WTC11 (cell line): Measurements from ENCODE around the gene NUP85. TPM values are rescaled to one million over a fixed set of nuclear protein-coding genes. Genes with fewer than 3 reads are reported as not detected.

Experiments used
- ATAC-seq: fragments of 200-7000 bp; cut with Tn5 transposase; 2 replicates; pipeline ENCODE4 v1.10.0; 2021; ENCODE audit warnings: mild to moderate bottlenecking, moderate library complexity
- CTCF ChIA-PET: fragments of 300-600 bp; sonication (Branson Sonifier 250); formaldehyde crosslinking; loops from one replicate; lab custom pipeline; 2021; ENCODE audit warnings: antibody characterized with exemption; lab: Charles Lee
- POLR2A ChIA-PET: fragments of 350-600 bp; sonication (Branson Sonifier 250); formaldehyde crosslinking; loops from one replicate; lab custom pipeline; 2021; ENCODE audit warnings: antibody characterized with exemption; lab: Charles Lee
- DNase-seq: peaks from one replicate; pipeline ENCODE4 v3.0.0; 2021; ENCODE audit warnings: low spot score
- H3K27ac Mint-ChIP-seq: 2 replicates; pipeline ENCODE4 v1.8.0; 2021; ENCODE audit warnings: mixed read lengths
- H3K27me3 Mint-ChIP-seq: 2 replicates; pipeline ENCODE4 v1.8.0; 2021; ENCODE audit warnings: low read depth, mild to moderate bottlenecking, moderate library complexity, mixed read lengths
- H3K36me3 Mint-ChIP-seq: 2 replicates; pipeline ENCODE4 v1.8.0; 2021; ENCODE audit warnings: mixed read lengths
- H3K4me1 Mint-ChIP-seq: 2 replicates; pipeline ENCODE4 v1.8.0; 2022; ENCODE audit warnings: mixed read lengths
- H3K4me3 Mint-ChIP-seq: 2 replicates; pipeline ENCODE4 v1.8.0; 2021; ENCODE audit warnings: mild to moderate bottlenecking, moderate library complexity, mixed read lengths
- H3K9me3 Mint-ChIP-seq: 2 replicates; pipeline ENCODE4 v1.8.0; 2021; ENCODE audit warnings: mixed read lengths
- ARID4B ChIP-seq: sonication (generic); formaldehyde crosslinking; IDR thresholded peaks from 2 replicates; pipeline ENCODE4 v1.8.0; 2023; ENCODE audit warnings: missing genetic modification reagents, mild to moderate bottlenecking, borderline replicate concordance
- ATF2 ChIP-seq: sonication (generic); formaldehyde crosslinking; IDR thresholded peaks from 2 replicates; pipeline ENCODE4 v1.8.1; 2022; ENCODE audit warnings: low read depth, missing genetic modification reagents, borderline replicate concordance
- CDX4 ChIP-seq: fragments of 250-450 bp; sonication (Bioruptor Pico); IDR thresholded peaks from 2 replicates; pipeline ENCODE4 v1.9.0; 2021; ENCODE audit warnings: moderate library complexity, mild to moderate bottlenecking, inconsistent platforms, borderline replicate concordance
- CREM ChIP-seq: sonication (generic); formaldehyde crosslinking; IDR thresholded peaks from 2 replicates; pipeline ENCODE4 v1.8.1; 2022; ENCODE audit warnings: mild to moderate bottlenecking, missing genetic modification reagents, moderate library complexity
- ERG ChIP-seq: fragments of 250-450 bp; sonication (Bioruptor Pico); IDR thresholded peaks from 2 replicates; pipeline ENCODE4 v1.8.0; 2021; ENCODE audit warnings: mild to moderate bottlenecking
- ESRRA ChIP-seq: sonication (generic); formaldehyde crosslinking; IDR thresholded peaks from 2 replicates; pipeline ENCODE4 v1.8.1; 2022; ENCODE audit warnings: mild to moderate bottlenecking, missing genetic modification reagents, borderline replicate concordance
- HMGXB4 ChIP-seq: sonication (generic); formaldehyde crosslinking; IDR thresholded peaks from 2 replicates; pipeline ENCODE4 v1.8.1; 2023; ENCODE audit warnings: mild to moderate bottlenecking, moderate library complexity, missing genetic modification reagents
- IRF2 ChIP-seq: sonication (generic); formaldehyde crosslinking; IDR thresholded peaks from 2 replicates; pipeline ENCODE4 v1.8.0; 2022; ENCODE audit warnings: low read depth, missing genetic modification reagents, borderline replicate concordance
- JUN ChIP-seq: sonication (generic); formaldehyde crosslinking; IDR thresholded peaks from 2 replicates; pipeline ENCODE4 v1.8.0; 2023; ENCODE audit warnings: mild to moderate bottlenecking, missing genetic modification reagents
- MYBL2 ChIP-seq: sonication (generic); formaldehyde crosslinking; IDR thresholded peaks from 2 replicates; pipeline ENCODE4 v1.8.1; 2023; ENCODE audit warnings: mild to moderate bottlenecking, moderate library complexity, missing genetic modification reagents
- NFE2L1 ChIP-seq: sonication (generic); formaldehyde crosslinking; IDR thresholded peaks from 2 replicates; pipeline ENCODE4 v1.8.1; 2023; ENCODE audit warnings: missing genetic modification reagents
- OVOL2 ChIP-seq: fragments of 250-450 bp; sonication (Bioruptor Pico); IDR thresholded peaks from 2 replicates; pipeline ENCODE4 v1.9.0; 2021; ENCODE audit warnings: mild to moderate bottlenecking, borderline replicate concordance
- PRDM15 ChIP-seq: sonication (generic); formaldehyde crosslinking; IDR thresholded peaks from 2 replicates; pipeline ENCODE4 v1.8.0; 2022; ENCODE audit warnings: missing genetic modification reagents
- PREB ChIP-seq: sonication (generic); formaldehyde crosslinking; IDR thresholded peaks from 2 replicates; pipeline ENCODE4 v1.8.1; 2022; ENCODE audit warnings: mild to moderate bottlenecking, missing genetic modification reagents, moderate library complexity, borderline replicate concordance
- RELA ChIP-seq: sonication (generic); formaldehyde crosslinking; IDR thresholded peaks from 2 replicates; pipeline ENCODE4 v1.8.1; 2022; ENCODE audit warnings: missing genetic modification reagents, mild to moderate bottlenecking, borderline replicate concordance
- RORB ChIP-seq: fragments of 250-450 bp; sonication (Bioruptor Pico); IDR thresholded peaks from 2 replicates; pipeline ENCODE4 v1.9.0; 2021; ENCODE audit warnings: mild to moderate bottlenecking
- TCF7 ChIP-seq: sonication (generic); formaldehyde crosslinking; IDR thresholded peaks from 2 replicates; pipeline ENCODE4 v1.8.0; 2022; ENCODE audit warnings: mild to moderate bottlenecking, low read depth, missing genetic modification reagents, moderate library complexity
- TEAD1 ChIP-seq: sonication (generic); formaldehyde crosslinking; IDR thresholded peaks from 2 replicates; pipeline ENCODE4 v1.8.0; 2022; ENCODE audit warnings: mild to moderate bottlenecking, missing genetic modification reagents
- ZBTB21 ChIP-seq: sonication (generic); formaldehyde crosslinking; IDR thresholded peaks from 2 replicates; pipeline ENCODE4 v1.8.1; 2023; ENCODE audit warnings: mild to moderate bottlenecking, missing genetic modification reagents, borderline replicate concordance
- total RNA-seq: library from RNA; stranded (reverse); gene quantifications from 3 replicates; pipeline ENCODE4 v1.2.3, GENCODE V29; 2021

The NUP85 gene
- total RNA-seq, 1 experiment from 2014 or later = 109 TPM

GRCh38 chr17:75271233-75271954, 65.9 kb downstream of the NUP85 start:
- H3K27ac Mint-ChIP-seq = no peak overlapping the region
- TF ChIP-seq ATF2 (no peak), ESRRA (CRISPR knock-in tag) (peak; percentile 73; the same call in 1 of the 2 replicates), ZBTB21 (0 out of 2 replicates have a peak, but pooled peaks have one; percentile 42), MYBL2 (CRISPR knock-in tag) (no peak), NFE2L1 (no peak), PRDM15 (CRISPR knock-in tag) (no peak), RELA (CRISPR knock-in tag) (peak; percentile 87; the same call in 1 of the 2 replicates), IRF2 (CRISPR knock-in tag) (0 out of 2 replicates have a peak, but pooled peaks have one; percentile 15), CDX4 (CRISPR knock-in tag) (no peak), OVOL2 (no peak), TCF7 (CRISPR knock-in tag) (no peak), TEAD1 (CRISPR knock-in tag) (peak; percentile 73; the same call in 1 of the 2 replicates), PREB (peak; percentile 22; the same call in 1 of the 2 replicates), HMGXB4 (CRISPR knock-in tag) (peak; percentile 35), JUN (CRISPR knock-in tag) (peak; percentile 56; the same call in 1 of the 2 replicates), RORB (no peak), ERG (CRISPR knock-in tag) (no peak), CREM (peak; percentile 91), ARID4B (CRISPR knock-in tag) (no peak; the same call in 1 of the 2 replicates)

More at GRCh38 chr17:75271233-75271954, 65.9 kb downstream of the NUP85 start:
- DNase-seq = peak; percentile 78
- no peaks in the 10 kb centered on the region for H3K9me3 Mint-ChIP-seq
- peaks cover 19% of the 10 kb centered on the region for H3K4me1 Mint-ChIP-seq
- H3K27me3 Mint-ChIP-seq = no peaks in the 10 kb centered on the region
- CTCF ChIA-PET = interaction anchor here (0.5 to 8.7 kb wide), 106 partner anchors 8 to 1239 kb away, joined by 3 to 155 read pairs (median 4); partner anchors contain the start of genes ARMC7, ATP5PD, CDR2L and GALK1
- POLR2A ChIA-PET = interaction anchor here (0.6 to 3.1 kb wide), 6 partner anchors 10 to 135 kb away, joined by 3 to 24 read pairs (median 4); partner anchors contain the start of genes GGA3, MRPS7 and SLC25A19
- peak; percentile 31 for ATAC-seq
- peaks cover 20% of the 10 kb centered on the region for H3K36me3 Mint-ChIP-seq
- H3K4me3 Mint-ChIP-seq = peak overlapping the region; percentile 79
